ENCODE data around the gene TENT4A. TPM values are rescaled to one million over a fixed set of nuclear protein-coding genes. Genes with fewer than 3 reads are reported as not detected.

TENT4A gene
- total RNA-seq, 1 experiment from 2014 or later, result 25.6 TPM

- no peak for DNase-seq
- Histone ChIP-seq H3K56ac (ENCODE audit: insufficient read length, low read depth, low read length) (no peak overlapping the region), H4K8ac (replicated peaks; ENCODE audit: insufficient read length, low read depth, low read length) (no peak overlapping the region), H3K4me1 (ENCODE audit: insufficient read depth, low read length) (peaks cover 7% of the 10 kb centered on the region; the same call in 1 of the 2 replicates), H3K14ac (ENCODE audit: insufficient read depth, low read length) (no peak overlapping the region), H3K27me3 (ENCODE audit: insufficient read depth, low read length) (no peaks in the 10 kb centered on the region), H2BK20ac (ENCODE audit: low read depth, low read length, poor library complexity, severe bottlenecking) (no peak overlapping the region), H3K23me2 (ENCODE audit: insufficient read length, low read depth, low read length, poor library complexity, severe bottlenecking) (peaks cover 2% of the 10 kb centered on the region), H2AFZ (ENCODE audit: low read length) (no peak overlapping the region), H3K4me2 (ENCODE audit: insufficient read depth, insufficient read length, low read length) (no peak overlapping the region), H3K23ac (ENCODE audit: insufficient read length, low read depth, low read length) (no peak overlapping the region), H3K79me2 (ENCODE audit: insufficient read depth, low read length) (no peaks in the 10 kb centered on the region), H4K91ac (ENCODE audit: insufficient read length, low read depth, low read length) (no peak overlapping the region), H3K79me1 (ENCODE audit: insufficient read depth, low read depth, low read length, poor library complexity, severe bottlenecking) (no peaks in the 10 kb centered on the region), H2BK15ac (ENCODE audit: low read depth, low read length) (no peak overlapping the region), H2BK5ac (ENCODE audit: insufficient read length, low read length) (no peak overlapping the region), H3K4ac (ENCODE audit: low read depth, low read length) (no peak overlapping the region), H3T11ph (ENCODE audit: low read length) (no peak overlapping the region), H2BK120ac (ENCODE audit: low read depth, low read length, poor library complexity, severe bottlenecking) (no peak overlapping the region), H3K9me3 (ENCODE audit: control insufficient read depth, low read depth, low read length) (no peaks in the 10 kb centered on the region), H3K18ac (ENCODE audit: insufficient read length, low read depth, low read length) (no peak overlapping the region), H4K20me1 (ENCODE audit: control insufficient read depth, insufficient read depth, insufficient read length) (no peaks in the 10 kb centered on the region), H3K9ac (ENCODE audit: extremely low read depth, insufficient read length, low read length) (no peak overlapping the region), H3K27ac (ENCODE audit: insufficient read length, low read depth, low read length) (no peak overlapping the region), H2BK12ac (ENCODE audit: insufficient read length, low read depth, low read length) (no peak overlapping the region), H2AK5ac (ENCODE audit: insufficient read length, low read length) (no peak overlapping the region), H4K5ac (ENCODE audit: insufficient read length, low read depth, low read length) (no peak overlapping the region)
- peaks cover 7% of the 10 kb centered on the region; the same call in 1 of the 2 replicates for H3K27me3 Mint-ChIP-seq (ENCODE audit: low read depth)
- peaks cover 24 to 25% of the 10 kb centered on the region in 2 experiments for H3K4me1 Mint-ChIP-seq
- no peaks in the 10 kb centered on the region for H3K9me3 Mint-ChIP-seq
- no peak overlapping the region for H3K4me3 Mint-ChIP-seq
- no peak overlapping the region for H3K27ac Mint-ChIP-seq
- no CpG with 5 or more reads among the region's 1 CpG for WGBS (ENCODE audit: extremely low coverage, insufficient read length, low lambda C conversion rate)
- TF ChIP-seq CTCF (conservative IDR thresholded peaks at IDR 0.05), result no peak
- H3K36me3 Mint-ChIP-seq (ENCODE audit: insufficient read depth in 1 of 3, low read depth in 3 of 3), result no peaks in the 10 kb centered on the region; a peak in 1 of 7 replicates
Measured at GRCh38 chr5:6698696-6699095, 14.5 kb upstream of the TENT4A start.
